Measurements from ENCODE around the gene CD52.
A peak's percentile ranks its signal among the peaks of the same experiment; 100 is the strongest.
"Not testable (repeated sequence)": the region's sequence is repeated elsewhere in the genome, so short reads cannot be mapped to it uniquely, and the experiment has no call there.

The CD52 gene

GRCh38 chr1:26302733-26303405, 14.9 kb upstream of the CD52 start:
- DNase-seq = no peak

GRCh38 chr1:26305667-26306289, 12.0 kb upstream of the CD52 start:
- no peak for DNase-seq

DNA sequence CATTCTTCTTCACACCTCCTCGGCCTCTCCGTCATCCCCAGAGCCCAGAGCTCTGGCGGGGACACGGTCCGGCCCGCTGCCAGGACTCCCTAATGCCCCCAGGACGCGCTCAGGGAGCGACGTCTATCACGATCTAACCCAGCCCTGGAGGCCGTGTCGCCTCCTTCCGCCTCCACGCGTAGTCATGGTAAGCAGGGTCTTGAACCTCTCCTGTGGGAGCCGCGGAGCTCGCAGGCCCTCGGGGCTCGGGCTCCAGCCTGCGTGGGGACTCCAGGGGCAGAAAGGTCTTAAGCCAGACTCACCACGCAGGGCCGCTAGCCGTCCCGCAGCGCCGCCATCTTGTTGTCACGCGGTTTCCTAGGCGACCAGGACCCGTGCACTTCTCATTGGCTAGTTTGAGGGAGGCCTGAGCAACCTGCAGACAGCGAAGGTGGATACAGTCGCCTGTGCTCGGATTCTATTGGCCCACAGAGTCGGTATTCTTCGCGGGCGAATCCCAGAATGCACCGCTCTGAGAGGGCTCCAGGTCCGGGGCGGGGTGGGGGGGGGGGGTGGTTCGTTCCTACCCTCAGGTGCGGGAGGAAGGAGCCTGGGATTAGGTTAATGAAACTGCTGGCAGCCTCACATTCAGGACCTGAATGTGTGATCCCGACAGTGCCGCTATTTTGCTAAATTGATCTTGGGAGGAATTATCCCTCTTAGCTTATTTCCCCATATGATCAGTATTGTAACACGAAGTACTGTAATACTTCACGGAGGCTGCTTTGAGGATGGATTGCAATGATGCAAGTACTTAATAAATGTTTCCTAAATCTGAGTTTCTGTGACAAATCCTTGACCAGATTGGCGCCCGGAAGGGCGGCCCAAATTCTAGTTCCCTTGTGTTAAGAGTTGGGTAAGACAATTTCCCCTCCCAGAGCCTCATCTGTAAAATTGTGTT, 11.2 kb upstream of the CD52 start, which contains the start of gene UBXN11:
Gene UBXN11 (minus strand): TSS at position 347 of the 940 bp plus-strand sequence. CDS start 3,753 bp downstream, outside the sequence.
- DNase-seq = peak; percentile 92

- no peak for DNase-seq
These were observed 10.4 kb upstream of the CD52 start for GRCh38 chr1:26307363-26307781.

DNA sequence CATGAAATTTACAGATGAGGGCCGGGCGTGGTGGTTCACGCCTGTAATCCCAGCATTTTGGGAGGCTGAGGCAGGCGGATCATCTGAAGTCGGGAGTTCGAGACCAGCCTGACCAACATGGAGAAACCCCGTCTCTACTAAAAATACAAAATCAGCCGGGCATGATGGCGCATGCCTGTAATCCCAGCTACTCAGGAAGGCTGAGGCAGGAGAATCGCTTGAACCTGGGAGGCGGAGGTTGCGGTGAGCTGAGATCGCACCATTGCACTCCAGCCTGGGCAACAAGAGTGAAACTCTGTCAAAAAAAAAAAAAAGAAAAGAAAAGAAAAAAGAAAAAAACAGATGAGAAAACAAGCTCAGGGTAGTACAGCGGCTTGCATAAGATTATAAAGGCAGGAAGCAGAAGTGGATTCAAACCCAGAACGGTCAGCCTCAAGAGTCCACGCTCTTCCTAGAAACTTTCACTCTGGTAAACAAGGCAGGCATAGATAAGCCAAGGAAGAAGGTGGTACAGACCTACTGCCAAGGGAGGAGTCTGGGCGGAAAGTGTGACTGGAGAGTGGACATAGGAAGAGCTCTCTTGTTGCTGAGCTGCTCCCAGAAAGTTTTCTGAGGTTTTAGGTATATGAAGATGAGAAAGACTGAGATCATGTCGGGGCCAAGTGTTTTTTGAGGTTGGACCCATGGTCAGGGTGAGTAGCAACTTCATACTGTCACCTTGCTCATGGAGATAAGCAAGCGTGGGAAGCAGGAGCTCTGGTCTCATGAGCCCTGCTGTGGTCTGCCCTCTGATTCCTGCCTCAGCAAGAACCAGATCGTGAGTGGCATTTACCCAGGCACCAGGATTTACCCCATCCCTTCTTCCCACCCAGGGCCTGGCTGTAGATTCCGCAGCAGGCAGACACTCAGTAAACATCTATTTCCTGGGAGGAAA, 9.5 kb upstream of the CD52 start:
- DNase-seq = not testable (repeated sequence)

GRCh38 chr1:26314501-26314900, 3.3 kb upstream of the CD52 start:
- DNase-seq = no peak

GRCh38 chr1:26315874-26316850, 1.6 kb upstream of the CD52 start:
- no peak for DNase-seq

DNA sequence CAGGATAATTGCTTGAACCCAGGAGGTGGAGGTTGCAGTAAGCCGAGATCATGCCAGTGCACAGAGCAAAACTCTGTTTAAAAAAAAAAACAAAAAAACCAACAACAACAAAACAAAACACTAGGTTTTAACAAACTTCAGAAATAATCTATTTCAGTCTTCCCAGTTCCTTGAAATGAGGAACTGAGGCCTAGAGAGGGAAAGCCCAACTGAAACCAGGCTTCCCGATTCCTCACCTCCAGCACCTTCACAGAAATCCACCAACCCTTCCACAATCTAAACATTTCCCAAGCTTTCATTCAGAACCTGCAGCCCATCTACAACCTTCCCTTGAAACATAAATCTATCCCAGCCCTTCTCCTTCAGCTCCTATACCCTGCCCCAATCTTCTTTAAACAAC, 612 bp upstream of the CD52 start:
- no peak for DNase-seq

GRCh38 chr1:26318338-26319064, 743 bp downstream of the CD52 start:
- no peak for DNase-seq

- DNase-seq = no peak
These were observed 3.1 kb downstream of the CD52 start for GRCh38 chr1:26320896-26321295.

DNA sequence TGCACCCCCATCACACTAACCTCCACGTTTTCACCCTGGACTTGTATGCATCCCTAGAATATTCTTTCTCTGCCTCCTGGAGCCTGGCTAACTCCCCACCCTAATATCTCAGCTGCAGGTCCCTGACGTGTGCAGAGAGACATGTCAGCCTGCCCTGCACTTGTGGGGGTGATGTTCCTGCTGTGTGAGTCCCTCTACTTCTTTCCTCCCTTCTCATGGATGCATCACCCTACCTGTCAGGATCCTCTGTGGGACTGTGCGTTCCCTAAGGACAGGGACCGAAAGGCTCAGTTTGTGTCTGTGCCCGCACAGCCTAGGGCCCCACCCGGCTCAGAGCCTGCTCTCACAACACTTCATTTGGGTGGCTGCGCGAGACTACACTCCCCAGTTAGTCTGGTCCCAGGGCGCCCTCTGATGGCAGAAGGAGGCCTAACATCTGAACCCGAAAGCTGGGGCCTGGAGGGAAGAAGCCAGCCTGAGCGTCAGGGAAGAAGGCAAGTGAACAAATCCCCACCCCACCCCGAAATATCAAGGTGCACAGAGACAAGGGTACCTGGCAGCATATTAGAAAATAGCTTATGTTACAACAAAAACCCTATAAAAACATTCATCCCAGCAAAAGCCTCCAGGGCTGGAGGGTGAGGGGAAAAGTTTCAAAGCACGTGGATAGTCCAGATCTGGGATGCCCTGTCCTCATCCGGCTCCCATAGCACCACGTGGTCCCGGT, 3.7 kb downstream of the CD52 start:
- peak; percentile 7 for DNase-seq

DNA sequence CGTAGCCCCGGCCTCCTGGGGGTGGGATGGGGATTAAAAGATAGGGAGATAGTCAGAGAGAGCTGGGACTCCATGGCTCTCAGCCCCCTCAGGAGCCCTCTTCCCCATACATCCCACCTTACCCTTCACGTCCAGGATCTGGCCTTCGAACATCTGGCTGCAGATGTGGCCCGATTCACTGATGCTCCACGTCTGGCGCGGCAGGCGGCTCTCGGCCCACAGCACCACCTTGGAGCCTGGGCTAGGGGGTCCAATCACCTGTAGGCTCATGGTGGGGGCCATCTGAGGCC, 4.2 kb downstream of the CD52 start:
- DNase-seq = no peak

DNA sequence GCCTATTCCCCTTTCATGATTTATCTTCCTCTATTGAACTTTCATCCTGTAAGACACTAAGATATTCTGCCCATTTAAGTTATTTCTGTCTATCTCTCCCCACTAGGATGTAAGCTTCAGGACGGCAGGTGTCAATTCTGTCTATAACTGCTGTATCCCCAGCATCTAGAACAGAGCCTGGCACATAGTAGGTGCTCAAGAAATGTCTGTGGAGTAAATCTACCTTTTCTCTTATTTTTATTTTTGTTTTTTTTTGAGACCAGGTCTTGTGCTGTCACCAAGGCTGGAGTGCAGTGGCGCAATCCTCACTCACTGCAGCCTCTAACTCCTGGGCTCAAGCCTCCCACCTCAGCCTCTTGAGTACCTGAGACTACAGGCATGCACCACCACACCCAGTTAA, 5.6 kb downstream of the CD52 start:
- DNase-seq = no peak

GRCh38 chr1:26324550-26324949, 6.8 kb downstream of the CD52 start:
- DNase-seq = no peak

GRCh38 chr1:26327956-26328362, 10.2 kb downstream of the CD52 start:
- DNase-seq = peak; percentile 46

DNA sequence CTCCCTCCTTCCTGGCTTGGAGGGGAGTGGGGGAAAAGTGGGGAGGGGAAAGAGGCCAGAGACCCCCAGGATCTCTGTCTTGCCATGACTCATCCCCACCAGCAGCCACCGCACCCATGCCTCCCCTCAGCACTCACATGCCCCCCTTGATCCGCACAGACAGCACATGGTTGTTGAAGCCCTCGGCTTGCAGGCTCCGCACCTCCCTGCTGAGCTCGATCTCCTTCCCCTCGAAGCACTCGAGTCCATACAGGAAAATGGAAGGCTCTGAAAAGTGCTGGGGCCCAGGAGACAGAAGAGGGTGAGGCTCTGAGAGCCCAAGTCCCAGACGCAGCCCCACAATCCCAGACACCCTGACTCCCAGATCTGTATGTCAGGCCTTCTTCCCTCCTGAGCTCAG, 10.8 kb downstream of the CD52 start:
- DNase-seq = no peak

DNA sequence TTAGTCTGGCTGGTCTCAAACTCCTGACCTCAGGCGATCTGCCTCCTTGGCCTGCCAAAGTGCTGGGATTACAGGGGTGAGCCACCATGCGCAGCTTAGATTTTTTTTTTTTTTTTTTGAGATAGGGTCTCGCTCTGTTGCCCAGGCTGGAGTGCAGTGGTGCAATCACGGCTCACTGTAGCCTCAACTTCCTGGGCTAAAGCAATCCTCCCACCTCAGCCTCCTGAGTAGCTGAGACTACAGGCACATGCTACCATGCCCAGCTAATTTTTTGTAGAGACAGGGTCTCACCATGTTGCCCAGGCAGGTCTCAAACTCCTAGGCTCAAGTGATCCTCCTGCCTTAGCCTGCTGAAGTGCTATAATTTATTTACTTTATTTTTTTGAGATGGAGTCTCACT, 11.6 kb downstream of the CD52 start:
- DNase-seq = not testable (repeated sequence)

- DNase-seq = no peak
These were observed 12.5 kb downstream of the CD52 start for GRCh38 chr1:26330276-26330675.

DNA sequence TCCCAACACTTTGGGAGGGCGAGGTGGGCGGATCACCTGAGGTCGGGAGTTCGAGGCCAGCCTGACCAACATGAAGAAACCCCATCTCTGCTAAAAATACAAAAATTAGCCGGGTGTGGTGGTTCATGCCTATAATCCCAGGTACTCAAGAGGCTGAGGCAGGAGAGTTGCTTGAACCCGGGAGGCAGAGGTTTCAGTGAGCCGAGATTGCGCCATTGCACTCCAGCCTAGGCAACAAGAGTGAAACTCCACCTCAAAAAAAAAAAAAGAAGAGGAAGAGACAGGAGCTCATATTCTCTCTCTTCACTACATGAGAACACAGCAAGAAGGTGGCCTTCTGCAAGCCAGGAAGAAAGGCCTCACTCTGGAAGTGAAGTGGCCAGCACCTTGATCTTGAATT, 15.6 kb downstream of the CD52 start:
- not testable (repeated sequence) for DNase-seq

All from NCI-H1417 treated with DMSO at 0.1 percent for 48 hours (cell line).